Endodermal cell (in vitro differentiated cells): ENCODE results near the gene KRT33A. TPM values are rescaled to one million over a fixed set of nuclear protein-coding genes. Genes with fewer than 3 reads are reported as not detected.

ENCODE experiments used
- DNase-seq: peaks from one replicate; pipeline ENCODE4 v3.0.0-alpha.2; 2017
- H3K27ac ChIP-seq: 2 replicates; pipeline ENCODE4 v1.5.1; 2013; ENCODE audit warnings: mild to moderate bottlenecking, low read depth, low read length, moderate library complexity
- H3K27me3 ChIP-seq: 2 replicates; pipeline ENCODE4 v1.6.1; 2013; ENCODE audit warnings: mild to moderate bottlenecking, low read length, moderate library complexity; ENCODE audit not compliant: insufficient read depth, control insufficient read depth, poor library complexity, severe bottlenecking
- H3K36me3 ChIP-seq: 2 replicates; pipeline ENCODE4 v1.7.0; 2013; ENCODE audit warnings: mild to moderate bottlenecking, low read length, moderate library complexity; ENCODE audit not compliant: control insufficient read depth, insufficient read depth
- H3K4me1 ChIP-seq: one replicate; pipeline ENCODE4 v1.7.0; 2013; ENCODE audit warnings: low read length; ENCODE audit not compliant: control insufficient read depth, insufficient read depth
- H3K4me3 ChIP-seq: 2 replicates; pipeline ENCODE4 v1.5.1; 2013; ENCODE audit warnings: mild to moderate bottlenecking, low read length, moderate library complexity
- H3K9ac ChIP-seq: 2 replicates; pipeline ENCODE4 v1.6.1; 2013; ENCODE audit warnings: mild to moderate bottlenecking, low read length, moderate library complexity; ENCODE audit not compliant: poor library complexity, severe bottlenecking; ENCODE audit errors: extremely low read depth
- H3K9me3 ChIP-seq: 2 replicates; pipeline ENCODE4 v1.6.1; 2013; ENCODE audit warnings: mild to moderate bottlenecking, low read length, moderate library complexity; ENCODE audit not compliant: control insufficient read depth
- H3K27ac Mint-ChIP-seq: 2 replicates; pipeline ENCODE4 v1.8.0; 2020; ENCODE audit warnings: mixed read lengths
- H3K27me3 Mint-ChIP-seq: 2 replicates; pipeline ENCODE4 v1.8.0; 2021; ENCODE audit warnings: mild to moderate bottlenecking, mixed read lengths; ENCODE audit not compliant: insufficient read depth
- H3K36me3 Mint-ChIP-seq: 2 replicates; pipeline ENCODE4 v1.8.0; 2020; ENCODE audit warnings: low read depth, mixed read lengths
- H3K4me1 Mint-ChIP-seq: 2 replicates; pipeline ENCODE4 v1.8.0; 2020; ENCODE audit warnings: mixed read lengths
- H3K4me3 Mint-ChIP-seq: 2 replicates; pipeline ENCODE4 v1.8.0; 2020; ENCODE audit warnings: mild to moderate bottlenecking, moderate library complexity, mixed read lengths
- H3K9me3 Mint-ChIP-seq: 2 replicates; pipeline ENCODE4 v1.8.0; 2020; ENCODE audit warnings: mild to moderate bottlenecking, mixed read lengths
- CTCF ChIP-seq: fragments of 200-600 bp; sonication (generic); conservative IDR thresholded peaks from 2 replicates; pipeline ENCODE4 v1.5.0; 2021; ENCODE audit warnings: antibody characterized with exemption, mild to moderate bottlenecking
- WGBS, 2 experiments: methylation state at CpG; one replicate each; pipeline versions ENCODE4 v1.1.5 to v1.1.7; 2013; ENCODE audit warnings: missing lambda C conversion rate in 2 of 2, mixed read lengths in 1 of 2; ENCODE audit not compliant: insufficient coverage in 1 of 2, insufficient read length in 1 of 2; 5-methylcytosine and 5-hydroxymethylcytosine counted together
- total RNA-seq, 2 donors: library from RNA; stranded (reverse); fragmentation: NEBNext Ultra II Directional in 1 of 2; extraction: Animal tissue kit (Norgen Biotek cat#: 25700) in 1 of 2; gene quantifications; 2 replicates in 1 of 2; 3 replicates in 1 of 2; pipeline ENCODE4 v1.2.1, GENCODE V29; 2021

KRT33A gene
- total RNA-seq, 2 donors from 2014 or later = not detected

- Histone ChIP-seq H3K36me3 (no peaks in the 10 kb centered on the region), H3K9ac (no peak overlapping the region), H3K4me3 (no peak overlapping the region), H3K9me3 (no peaks in the 10 kb centered on the region), H3K27me3 (no peaks in the 10 kb centered on the region), H3K4me1 (no peaks in the 10 kb centered on the region), H3K27ac (no peak overlapping the region)
- H3K4me1 Mint-ChIP-seq = no peaks in the 10 kb centered on the region
- no peak for TF ChIP-seq CTCF
- H3K4me3 Mint-ChIP-seq = no peak overlapping the region
- H3K27ac Mint-ChIP-seq = no peak overlapping the region
- no peak for DNase-seq
- no peaks in the 10 kb centered on the region for H3K36me3 Mint-ChIP-seq
- H3K27me3 Mint-ChIP-seq = no peaks in the 10 kb centered on the region
- 83 to 90% methylated on average over 1 of the region's 1 CpG for WGBS, 2 experiments
- no peaks in the 10 kb centered on the region for H3K9me3 Mint-ChIP-seq
Observed at GRCh38 chr17:41296846-41297245, 53.8 kb downstream of the KRT33A start.

Other genes with a start within 250 kb of the KRT33A start
- not detected for gene KRTAP4-16, start 248.6 kb downstream of the KRT33A start, total RNA-seq
- not detected for gene KRTAP4-9, start 245.4 kb downstream of the KRT33A start, total RNA-seq
- gene KRTAP4-11, start 232.5 kb downstream of the KRT33A start, total RNA-seq = not detected
- not detected for gene KRTAP4-12, start 226.6 kb downstream of the KRT33A start, total RNA-seq
- not detected for gene KRTAP4-6, start 210.3 kb downstream of the KRT33A start, total RNA-seq
- gene KRTAP4-5, start 201.0 kb downstream of the KRT33A start, total RNA-seq = not detected
- gene KRTAP4-4, start 190.1 kb downstream of the KRT33A start, total RNA-seq = not detected
- not detected for gene KRTAP4-3, start 182.6 kb downstream of the KRT33A start, total RNA-seq
- not detected for gene KRTAP4-2, start 172.6 kb downstream of the KRT33A start, total RNA-seq
- gene KRTAP4-1, start 165.9 kb downstream of the KRT33A start, total RNA-seq = not detected
- gene KRTAP9-1, start 160.9 kb downstream of the KRT33A start, total RNA-seq = not detected
- gene KRTAP9-2, start 124.2 kb downstream of the KRT33A start, total RNA-seq = not detected
- gene KRTAP9-3, start 118.4 kb downstream of the KRT33A start, total RNA-seq = not detected
- gene KRTAP9-8, start 112.8 kb downstream of the KRT33A start, total RNA-seq = not detected
- gene KRTAP9-4, start 101.1 kb downstream of the KRT33A start, total RNA-seq = not detected
- gene KRTAP9-9, start 95.4 kb downstream of the KRT33A start, total RNA-seq = not detected
- gene KRTAP9-6, start 85.5 kb downstream of the KRT33A start, total RNA-seq = not detected
- not detected for gene KRTAP9-7, start 75.1 kb downstream of the KRT33A start, total RNA-seq
- not detected for gene KRTAP29-1, start 48.0 kb downstream of the KRT33A start, total RNA-seq
- not detected for gene KRTAP16-1, start 41.5 kb downstream of the KRT33A start, total RNA-seq
- under 1 TPM; 0.46 to 0.48 TPM for gene KRTAP17-1, start 35.1 kb downstream of the KRT33A start, total RNA-seq
- gene KRT33B, start 19.0 kb upstream of the KRT33A start, total RNA-seq = not detected
- gene KRT34, start 31.5 kb upstream of the KRT33A start, total RNA-seq = not detected
- not detected for gene KRT31, start 46.8 kb upstream of the KRT33A start, total RNA-seq
- gene KRT37, start 73.8 kb upstream of the KRT33A start, total RNA-seq = not detected
- gene KRT38, start 90.2 kb upstream of the KRT33A start, total RNA-seq = not detected
- not detected for gene KRT32, start 116.6 kb upstream of the KRT33A start, total RNA-seq
- gene KRT35, start 130.3 kb upstream of the KRT33A start, total RNA-seq = not detected
- not detected for gene KRT36, start 139.1 kb upstream of the KRT33A start, total RNA-seq
- not detected for gene KRT13, start 154.8 kb upstream of the KRT33A start, total RNA-seq
- gene KRT15, start 168.1 kb upstream of the KRT33A start, total RNA-seq = 1 to 10 TPM in 1 of 2 donors, under 1 TPM in 1; 0.95 to 1.2 TPM
- 1,000 to 10,000 TPM in 1 of 2 donors, 100 to 1,000 TPM in 1; 750 to 1,012 TPM for gene KRT19, start 177.5 kb upstream of the KRT33A start, total RNA-seq
- gene KRT9, start 221.2 kb upstream of the KRT33A start, total RNA-seq = not detected
- not detected for gene KRT14, start 236.1 kb upstream of the KRT33A start, total RNA-seq